Gastrocnemius medialis (tissue), 4 donors: ENCODE results near the gene WDFY2.

Experiments
- CTCF ChIP-seq, 5 experiments: fragments of 450-650 bp in 3 of 5; fragments of 200-600 bp in 2 of 5; sonication (generic) in 2 of 5; IDR thresholded peaks in 4 of 5; conservative IDR thresholded peaks in 1 of 5; 1 replicate in 4 of 5; 2 replicates in 1 of 5; pipeline ENCODE4 v1.5.1; 2016 to 2019; ENCODE audit warnings: antibody characterized with exemption in 5 of 5, mild to moderate bottlenecking in 3 of 5, moderate library complexity in 3 of 5
- POLR2A ChIP-seq, 2 donors: fragments of 450-650 bp; IDR thresholded peaks; one replicate each; pipeline ENCODE4 v1.6.1; 2017; ENCODE audit warnings: antibody characterized with exemption in 2 of 2, mild to moderate bottlenecking in 2 of 2, moderate library complexity in 2 of 2

DNA sequence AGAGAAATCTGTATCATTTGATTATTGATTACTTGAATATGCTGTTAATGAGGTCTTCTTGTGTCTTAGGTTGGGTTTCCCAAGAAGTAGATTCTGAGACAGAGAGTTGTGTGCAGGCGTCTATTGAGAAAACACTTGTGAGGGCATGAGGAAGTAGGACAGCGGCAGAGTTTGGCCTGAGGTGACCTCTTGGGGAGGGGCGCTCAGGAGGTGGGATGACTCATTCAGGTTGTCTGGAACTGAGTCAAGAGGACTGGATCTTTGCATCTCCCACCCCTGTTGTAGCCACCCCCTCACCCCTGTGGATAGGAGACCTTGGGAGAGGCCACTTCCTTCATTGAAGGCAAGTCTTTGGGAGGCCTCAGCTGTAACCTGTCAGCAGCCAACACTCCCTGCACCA lies 35.2 kb upstream of the WDFY2 start:
- TF ChIP-seq CTCF (IDR thresholded peaks at IDR 0.05 in 4 of 5, conservative IDR thresholded peaks at IDR 0.05 in 1 of 5) (no peak), POLR2A (IDR thresholded peaks at IDR 0.05) (no peak)
